Kidney capillary endothelial cell (primary cell): ENCODE data around the gene PIK3CA.
"Not testable (repeated sequence)": the region's sequence is repeated elsewhere in the genome, so short reads cannot be mapped to it uniquely, and the experiment has no call there.

Experiments
- DNase-seq: peaks from one replicate; pipeline ENCODE4 v3.0.0-alpha.2; 2018; ENCODE audit warnings: low spot score

Gene PIK3CA

GRCh38 chr3:179200790-179201189 is 52.6 kb downstream of the PIK3CA start:
- DNase-seq: no peak

GRCh38 chr3:179215550-179215949 is 67.4 kb downstream of the PIK3CA start:
- DNase-seq: not testable (repeated sequence)

GRCh38 chr3:179218213-179218612 is 70.1 kb downstream of the PIK3CA start:
- not testable (repeated sequence) for DNase-seq

GRCh38 chr3:179223548-179223947 is 75.4 kb downstream of the PIK3CA start:
- DNase-seq: no peak

- DNase-seq: no peak
Observed at GRCh38 chr3:179224584-179224983, 76.4 kb downstream of the PIK3CA start.

- DNase-seq: peak; percentile 35
Observed at GRCh38 chr3:179227349-179227748, 79.2 kb downstream of the PIK3CA start.

GRCh38 chr3:179229177-179229576 is 81.0 kb downstream of the PIK3CA start:
- no peak for DNase-seq

GRCh38 chr3:179233043-179233442 is 84.9 kb downstream of the PIK3CA start:
- DNase-seq: no peak

- DNase-seq: no peak
Observed at GRCh38 chr3:179234199-179234598, 86.0 kb downstream of the PIK3CA start.

- no peak for DNase-seq
Observed at GRCh38 chr3:179236669-179237301, 88.6 kb downstream of the PIK3CA start.

- not testable (repeated sequence) for DNase-seq
Observed at GRCh38 chr3:179240299-179240698, 92.1 kb downstream of the PIK3CA start.

- DNase-seq: not testable (repeated sequence)
Observed at GRCh38 chr3:179242859-179243258, 94.7 kb downstream of the PIK3CA start.

GRCh38 chr3:179244878-179245277 is 96.7 kb downstream of the PIK3CA start:
- DNase-seq: no peak

- peak; percentile 77 for DNase-seq
Observed at GRCh38 chr3:179247289-179248015, 99.3 kb downstream of the PIK3CA start.

GRCh38 chr3:179250803-179251476 is 102.8 kb downstream of the PIK3CA start, which contains the start of gene KCNMB3:
TSS of gene KCNMB3 (minus strand) at chr3:179251114. CDS start at chr3:179250990, 124 bp downstream.
- DNase-seq: no peak

- DNase-seq: no peak
Observed at GRCh38 chr3:179256813-179257212, 108.7 kb downstream of the PIK3CA start.

GRCh38 chr3:179257742-179258141 is 109.6 kb downstream of the PIK3CA start:
- DNase-seq: not testable (repeated sequence)

GRCh38 chr3:179258820-179259219 is 110.7 kb downstream of the PIK3CA start:
- no peak for DNase-seq

GRCh38 chr3:179259959-179260756 is 112.0 kb downstream of the PIK3CA start:
- not testable (repeated sequence) for DNase-seq

GRCh38 chr3:179260949-179261765 is 113.0 kb downstream of the PIK3CA start:
- DNase-seq: peak; percentile 42

GRCh38 chr3:179263134-179263533 is 115.0 kb downstream of the PIK3CA start:
- no peak for DNase-seq
